ENCODE data around the gene TRPV4. TPM values are rescaled to one million over a fixed set of nuclear protein-coding genes. Genes with fewer than 3 reads are reported as not detected.

TRPV4 gene
- total RNA-seq, 6 donors from 2014 or later = 2.2 to 9.7 (median 5.4) TPM

- H3K4me3 ChIP-seq = no peak overlapping the region
- 65 to 70% methylated on average over 12 of the region's 12 CpGs for WGBS, 2 donors
- DNase-seq (peak in 1 of 2 donors; percentile 3), ATAC-seq (ENCODE audit: low FRiP score in 2 of 2) (no peak)
- H3K9me3 ChIP-seq = no peaks in the 10 kb centered on the region
- H3K36me3 ChIP-seq = no peaks in the 10 kb centered on the region
- TF ChIP-seq POLR2A (IDR thresholded peaks at IDR 0.05) = no peak
- H3K27me3 ChIP-seq = peaks cover 0 to 6% (median 0%) of the 10 kb centered on the region in 4 donors
- peaks cover 0 to 13% (median 3%) of the 10 kb centered on the region in 4 donors for H3K4me1 ChIP-seq
- H3K27ac ChIP-seq = no peak overlapping the region
These were observed 98.1 kb downstream of the TRPV4 start for GRCh38 chr12:109735051-109735521.

GRCh38 chr12:109734219-109735000, 98.8 kb downstream of the TRPV4 start:
- Histone ChIP-seq H3K4me3 (no peak overlapping the region), H3K9me3 (no peaks in the 10 kb centered on the region), H3K27me3 (peaks cover 0 to 6% (median 0%) of the 10 kb centered on the region in 4 donors), H3K27ac (no peak overlapping the region), H3K4me1 (peaks cover 0 to 13% (median 0%) of the 10 kb centered on the region in 4 donors), H3K36me3 (no peaks in the 10 kb centered on the region)
- 19 to 28% methylated on average over 22 of the region's 22 CpGs for WGBS, 2 donors
- no peak for TF ChIP-seq POLR2AphosphoS5 (IDR thresholded peaks at IDR 0.05)
- no peak for TF ChIP-seq CTCF (IDR thresholded peaks at IDR 0.05)
- TF ChIP-seq POLR2A (IDR thresholded peaks at IDR 0.05) = no peak
- no peak for TF ChIP-seq EP300 (IDR thresholded peaks at IDR 0.05)
- peak in 1 of 2 donors; percentile 20 for DNase-seq
- no peak for ATAC-seq (ENCODE audit: low FRiP score in 2 of 2)

Small RNAs within 50 kb of the gene (small RNA-seq; reads per million reads assigned to genes)
- gene MIR4497 (0 reads per million in 4 donors), gene RN7SL441P (0 reads per million in 4 donors)

Other genes starting within 250 kb of the TRPV4 start
- gene FAM222A, start 119.6 kb downstream of the TRPV4 start, total RNA-seq = 1 to 10 TPM; 1.0 to 7.3 (median 3.7) TPM
- gene GLTP, start 47.1 kb upstream of the TRPV4 start, total RNA-seq = 10 to 100 TPM; 24.7 to 59.7 (median 46.6) TPM
- gene TCHP, start 66.9 kb upstream of the TRPV4 start, total RNA-seq = 10 to 100 TPM; 10.5 to 90.1 (median 29.7) TPM
- 10 to 100 TPM; 45.1 to 89.1 (median 55.3) TPM for gene GIT2, start 163.0 kb upstream of the TRPV4 start, total RNA-seq
- 100 to 1,000 TPM in 2 of 6 donors, 10 to 100 TPM in 4; 58.9 to 166 (median 74.6) TPM for gene ANKRD13A, start 166.0 kb upstream of the TRPV4 start, total RNA-seq
- 10 to 100 TPM in 5 of 6 donors, 1 to 10 TPM in 1; 8.4 to 30.5 (median 19.6) TPM for gene C12orf76, start 215.1 kb upstream of the TRPV4 start, total RNA-seq